Astrocyte (in vitro differentiated cells and primary cell): ENCODE data around the gene IDH3A.

Experiments used
- EZH2 ChIP-seq: IDR thresholded peaks from 2 replicates; pipeline ENCODE4 v1.6.1; 2012; ENCODE audit warnings: mild to moderate bottlenecking, low read length, inconsistent platforms; ENCODE audit not compliant: insufficient read depth
- TF ChIP-seq, protein P1 (sequence below): IDR thresholded peaks from 2 replicates; pipeline ENCODE4 v1.5.1; 2011; ENCODE audit warnings: low read depth, mild to moderate bottlenecking, inconsistent platforms, low read length, moderate library complexity; ENCODE audit not compliant: insufficient read depth

DNA sequence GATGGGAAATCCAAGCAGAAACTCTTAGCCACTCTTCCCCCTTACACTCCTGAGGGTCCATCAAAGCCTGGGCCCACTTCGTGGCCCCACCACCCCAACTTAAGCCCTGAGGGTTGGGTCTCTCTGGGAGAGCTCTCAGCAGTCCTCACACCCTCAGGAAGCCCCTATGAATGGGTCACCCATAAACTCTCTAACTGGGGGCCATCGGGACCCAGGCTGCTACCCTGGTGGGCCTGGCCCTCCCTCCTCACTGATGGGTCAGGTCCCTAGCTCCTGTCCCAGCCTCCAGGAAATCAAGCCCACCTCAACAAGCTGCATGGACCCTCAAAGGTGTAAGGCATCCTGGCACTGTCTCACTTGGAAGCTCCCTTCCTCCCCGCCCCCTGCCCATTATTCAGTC, 37.4 kb upstream of the IDH3A start:
- TF ChIP-seq, protein P1, sequence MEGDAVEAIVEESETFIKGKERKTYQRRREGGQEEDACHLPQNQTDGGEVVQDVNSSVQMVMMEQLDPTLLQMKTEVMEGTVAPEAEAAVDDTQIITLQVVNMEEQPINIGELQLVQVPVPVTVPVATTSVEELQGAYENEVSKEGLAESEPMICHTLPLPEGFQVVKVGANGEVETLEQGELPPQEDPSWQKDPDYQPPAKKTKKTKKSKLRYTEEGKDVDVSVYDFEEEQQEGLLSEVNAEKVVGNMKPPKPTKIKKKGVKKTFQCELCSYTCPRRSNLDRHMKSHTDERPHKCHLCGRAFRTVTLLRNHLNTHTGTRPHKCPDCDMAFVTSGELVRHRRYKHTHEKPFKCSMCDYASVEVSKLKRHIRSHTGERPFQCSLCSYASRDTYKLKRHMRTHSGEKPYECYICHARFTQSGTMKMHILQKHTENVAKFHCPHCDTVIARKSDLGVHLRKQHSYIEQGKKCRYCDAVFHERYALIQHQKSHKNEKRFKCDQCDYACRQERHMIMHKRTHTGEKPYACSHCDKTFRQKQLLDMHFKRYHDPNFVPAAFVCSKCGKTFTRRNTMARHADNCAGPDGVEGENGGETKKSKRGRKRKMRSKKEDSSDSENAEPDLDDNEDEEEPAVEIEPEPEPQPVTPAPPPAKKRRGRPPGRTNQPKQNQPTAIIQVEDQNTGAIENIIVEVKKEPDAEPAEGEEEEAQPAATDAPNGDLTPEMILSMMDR, result no peak
- no peak for TF ChIP-seq EZH2
